SK-N-SH (cell line): ENCODE data around the gene TLR2. TPM values are rescaled to one million over a fixed set of nuclear protein-coding genes. Genes with fewer than 3 reads are reported as not detected.

ENCODE experiments used
- CTCF ChIA-PET: fragments of 300-600, 350-600 bp; formaldehyde crosslinking; extraction: SDS; loops from one replicate; lab custom pipeline; 2021; lab: Yijun Ruan, JAX
- POLR2A ChIA-PET: fragments of 350-600 bp; sonication (Branson Sonifier 250); formaldehyde crosslinking; extraction: SDS; loops from one replicate; lab custom pipeline; 2020; ENCODE audit warnings: antibody characterized with exemption, inconsistent platforms; lab: Yijun Ruan, JAX
- DNase-seq: peaks from one replicate; pipeline ENCODE4 v3.0.0; 2012
- H2AFZ ChIP-seq: fragments of 200-600 bp; sonication (generic); 2 replicates; pipeline ENCODE4 v1.8.1; 2016; ENCODE audit warnings: antibody characterized with exemption, mild to moderate bottlenecking, low read depth
- H3F3A ChIP-seq: fragments of 200-600 bp; sonication (generic); replicated peaks from 2 replicates; pipeline ENCODE3; 2016; ENCODE audit warnings: antibody characterized with exemption, mild to moderate bottlenecking; ENCODE audit not compliant: insufficient read depth
- H3K27ac ChIP-seq, 2 experiments: fragments of 200-500 bp in 1 of 2; fragments of 200-600 bp in 1 of 2; sonication (Bioruptor generic) in 1 of 2; sonication (generic), shearing (Covaris generic) in 1 of 2; 2 replicates each; pipeline versions ENCODE4 v1.5.1 to v1.6.1; 2014 to 2016; ENCODE audit warnings: low read depth in 2 of 2, inconsistent platforms in 1 of 2, low read length in 1 of 2, mild to moderate bottlenecking in 1 of 2, mixed read lengths in 1 of 2
- H3K27me3 ChIP-seq: fragments of 200-600 bp; sonication (generic), shearing (Covaris generic); 2 replicates; pipeline ENCODE4 v1.6.1; 2016; ENCODE audit warnings: mixed run types; ENCODE audit not compliant: insufficient read depth
- H3K36me3 ChIP-seq, 2 experiments: fragments of 200-500 bp in 1 of 2; fragments of 200-600 bp in 1 of 2; sonication (Bioruptor generic) in 1 of 2; sonication (generic) in 1 of 2; replicated peaks in 1 of 2; 2 replicates each; pipeline versions ENCODE3 to v1.5.1; 2014 to 2016; ENCODE audit warnings: low read length in 1 of 2, mild to moderate bottlenecking in 1 of 2; ENCODE audit not compliant: insufficient read depth in 2 of 2, control insufficient read depth in 1 of 2
- H3K4me1 ChIP-seq, 2 experiments: fragments of 200-500 bp in 1 of 2; fragments of 200-600 bp in 1 of 2; sonication (Bioruptor generic) in 1 of 2; sonication (generic), shearing (Covaris generic) in 1 of 2; 2 replicates each; pipeline versions ENCODE4 v1.5.1 to v1.6.1; 2014 to 2016; ENCODE audit warnings: low read depth in 1 of 2, low read length in 1 of 2, mixed run types in 1 of 2; ENCODE audit not compliant: insufficient read depth in 2 of 2, control insufficient read depth in 1 of 2
- H3K4me2 ChIP-seq: fragments of 200-600 bp; sonication (generic), shearing (Covaris generic); 2 replicates; pipeline ENCODE4 v1.6.1; 2017; ENCODE audit warnings: mixed run types
- H3K4me3 ChIP-seq, 2 experiments: fragments of 200-500 bp in 1 of 2; fragments of 200-600 bp in 1 of 2; sonication (Bioruptor generic) in 1 of 2; sonication (generic), shearing (Covaris generic) in 1 of 2; 2 replicates each; pipeline versions ENCODE4 v1.5.1 to v1.8.1; 2014 to 2016; ENCODE audit warnings: low read depth in 2 of 2, inconsistent platforms in 1 of 2, low read length in 1 of 2, mild to moderate bottlenecking in 1 of 2, mixed read lengths in 1 of 2, moderate library complexity in 1 of 2
- H3K79me2 ChIP-seq: fragments of 200-600 bp; sonication (generic); 2 replicates; pipeline ENCODE4 v1.8.1; 2017; ENCODE audit warnings: mild to moderate bottlenecking; ENCODE audit not compliant: insufficient read depth
- H3K9ac ChIP-seq: fragments of 200-600 bp; sonication (generic); 2 replicates; pipeline ENCODE4 v1.6.1; 2017; ENCODE audit warnings: mixed run types
- H3K9me2 ChIP-seq: fragments of 200-600 bp; sonication (generic); 2 replicates; pipeline ENCODE4 v1.6.1; 2017; ENCODE audit warnings: mixed run types
- H3K9me3 ChIP-seq: fragments of 200-600 bp; sonication (generic); 2 replicates; pipeline ENCODE4 v1.6.1; 2017; ENCODE audit warnings: mixed run types, mild to moderate bottlenecking, moderate library complexity
- H4K20me1 ChIP-seq: fragments of 200-600 bp; sonication (generic); 2 replicates; pipeline ENCODE4 v1.6.1; 2017; ENCODE audit warnings: mild to moderate bottlenecking, mixed run types; ENCODE audit not compliant: insufficient read depth
- ELF1 ChIP-seq: IDR thresholded peaks from 2 replicates; pipeline ENCODE4 v1.4.0; 2012
- EP300 ChIP-seq, 2 experiments: IDR thresholded peaks; 2 replicates each; pipeline versions ENCODE4 v1.4.0 to v1.6.1; 2012; ENCODE audit warnings: borderline replicate concordance in 1 of 2, low read depth in 1 of 2, low read length in 1 of 2
- EZH2phosphoT487 ChIP-seq: fragments of 200-600 bp; sonication (generic); IDR thresholded peaks from 2 replicates; pipeline ENCODE4 v1.6.1; 2017; ENCODE audit warnings: low read depth, mixed run types, mild to moderate bottlenecking, antibody characterized with exemption, moderate library complexity, borderline replicate concordance
- FOSL2 ChIP-seq: IDR thresholded peaks from 2 replicates; pipeline ENCODE4 v1.4.0; 2012; ENCODE audit warnings: low read depth, mild to moderate bottlenecking, moderate library complexity, borderline replicate concordance
- FOXM1 ChIP-seq: IDR thresholded peaks from 2 replicates; pipeline ENCODE4 v1.4.0; 2012; ENCODE audit warnings: low read depth, mild to moderate bottlenecking
- GABPA ChIP-seq: IDR thresholded peaks from 2 replicates; pipeline ENCODE4 v1.4.0; 2012; ENCODE audit warnings: low read depth, mild to moderate bottlenecking
- IRF3 ChIP-seq: fragments of 150-350 bp; IDR thresholded peaks from 2 replicates; pipeline ENCODE4 v1.6.1; 2016; ENCODE audit warnings: mild to moderate bottlenecking, low read depth, low read length
- MAX ChIP-seq: IDR thresholded peaks from 2 replicates; pipeline ENCODE4 v1.4.0; 2012; ENCODE audit warnings: low read depth
- MEF2A ChIP-seq: IDR thresholded peaks from 2 replicates; pipeline ENCODE4 v1.4.0; 2012; ENCODE audit warnings: low read depth, borderline replicate concordance
- MXI1 ChIP-seq: IDR thresholded peaks from 2 replicates; pipeline ENCODE4 v1.6.1; 2012; ENCODE audit warnings: mild to moderate bottlenecking, low read depth, low read length, improper control_type of control experiment
- NRF1 ChIP-seq: IDR thresholded peaks from 2 replicates; pipeline ENCODE4 v1.6.1; 2012; ENCODE audit warnings: low read depth, mild to moderate bottlenecking, low read length
- RCOR1 ChIP-seq: fragments of 150-350 bp; IDR thresholded peaks from 2 replicates; pipeline ENCODE4 v1.6.1; 2017; ENCODE audit warnings: antibody characterized with exemption, low read length
- RXRA ChIP-seq: IDR thresholded peaks from 2 replicates; pipeline ENCODE4 v1.4.0; 2012; ENCODE audit warnings: low read depth, mild to moderate bottlenecking, borderline replicate concordance
- SMC3 ChIP-seq: IDR thresholded peaks from 2 replicates; pipeline ENCODE4 v1.6.1; 2012; ENCODE audit warnings: low read depth, low read length, improper control_type of control experiment
- TCF12 ChIP-seq: IDR thresholded peaks from 2 replicates; pipeline ENCODE4 v1.4.0; 2012
- TEAD4 ChIP-seq: IDR thresholded peaks from 2 replicates; pipeline ENCODE4 v1.4.0; 2012; ENCODE audit warnings: mild to moderate bottlenecking, borderline replicate concordance; ENCODE audit not compliant: insufficient read depth
- YY1 ChIP-seq: IDR thresholded peaks from 2 replicates; pipeline ENCODE4 v1.4.0; 2012; ENCODE audit warnings: low read depth, mild to moderate bottlenecking
- ZBTB33 ChIP-seq: IDR thresholded peaks from 2 replicates; pipeline ENCODE4 v1.4.0; 2012; ENCODE audit warnings: low read depth, borderline replicate concordance
- WGBS: methylation state at CpG from one replicate; pipeline ENCODE4 v1.1.6; 2017; ENCODE audit warnings: low lambda C conversion rate; 5-methylcytosine and 5-hydroxymethylcytosine counted together
- polyA plus RNA-seq, 3 experiments: library from polyadenylated mRNA; depleted of rRNA; stranded (reverse); fragments of >200 nt; gene quantifications; 2 replicates each; pipeline ENCODE4 v1.2.3, GENCODE V29; 2012
- TF ChIP-seq, protein P1 (sequence below): IDR thresholded peaks from 2 replicates; pipeline ENCODE4 v1.4.0; 2012; ENCODE audit warnings: low read depth, borderline replicate concordance
- TF ChIP-seq, protein P2 (sequence below): fragments of 150-350 bp; IDR thresholded peaks from 2 replicates; pipeline ENCODE4 v1.6.1; 2017; ENCODE audit warnings: antibody characterized with exemption, low read length, low read depth, borderline replicate concordance

The TLR2 gene
- polyA plus RNA-seq, 1 of the 3 experiments (the other 2 are of a cell fraction), result 0.18 TPM

GRCh38 chr4:153710681-153711080 is 26.6 kb downstream of the TLR2 start:
- H3K27ac ChIP-seq, result no peak overlapping the region
- H3K9ac ChIP-seq, result no peak overlapping the region
- no peaks in the 10 kb centered on the region for H3K36me3 ChIP-seq
- peaks cover 7% of the 10 kb centered on the region for H3F3A ChIP-seq
- H3K27me3 ChIP-seq, result no peaks in the 10 kb centered on the region; the same call in 1 of the 2 replicates
- ChIA-PET CTCF (no interaction called here), POLR2A (no interaction called here)
- peaks cover 0 to 8% of the 10 kb centered on the region in 2 experiments; a peak in 1 of 4 replicates for H3K4me1 ChIP-seq
- no peak for DNase-seq
- no peaks in the 10 kb centered on the region for H3K79me2 ChIP-seq
- H3K4me3 ChIP-seq, result no peak overlapping the region
- H3K9me3 ChIP-seq, result no peaks in the 10 kb centered on the region
- H3K9me2 ChIP-seq, result no peaks in the 10 kb centered on the region
- TF ChIP-seq ZBTB33 (no peak), SMC3 (no peak), MAX (no peak), IRF3 (no peak), EP300 (IDR thresholded peaks at IDR 0.05; ENCODE audit: borderline replicate concordance in 1 of 2, low read depth in 1 of 2, low read length in 1 of 2) (no peak), RXRA (no peak), TCF12 (no peak), RCOR1 (no peak), GABPA (no peak), EZH2phosphoT487 (no peak), TEAD4 (no peak), MXI1 (no peak), NRF1 (no peak), FOXM1 (no peak), ELF1 (no peak), YY1 (no peak), MEF2A (no peak), FOSL2 (no peak)
- TF ChIP-seq, protein P1, sequence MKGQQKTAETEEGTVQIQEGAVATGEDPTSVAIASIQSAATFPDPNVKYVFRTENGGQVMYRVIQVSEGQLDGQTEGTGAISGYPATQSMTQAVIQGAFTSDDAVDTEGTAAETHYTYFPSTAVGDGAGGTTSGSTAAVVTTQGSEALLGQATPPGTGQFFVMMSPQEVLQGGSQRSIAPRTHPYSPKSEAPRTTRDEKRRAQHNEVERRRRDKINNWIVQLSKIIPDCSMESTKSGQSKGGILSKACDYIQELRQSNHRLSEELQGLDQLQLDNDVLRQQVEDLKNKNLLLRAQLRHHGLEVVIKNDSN, result no peak
- TF ChIP-seq, protein P2, sequence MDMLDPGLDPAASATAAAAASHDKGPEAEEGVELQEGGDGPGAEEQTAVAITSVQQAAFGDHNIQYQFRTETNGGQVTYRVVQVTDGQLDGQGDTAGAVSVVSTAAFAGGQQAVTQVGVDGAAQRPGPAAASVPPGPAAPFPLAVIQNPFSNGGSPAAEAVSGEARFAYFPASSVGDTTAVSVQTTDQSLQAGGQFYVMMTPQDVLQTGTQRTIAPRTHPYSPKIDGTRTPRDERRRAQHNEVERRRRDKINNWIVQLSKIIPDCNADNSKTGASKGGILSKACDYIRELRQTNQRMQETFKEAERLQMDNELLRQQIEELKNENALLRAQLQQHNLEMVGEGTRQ, result no peak
- H4K20me1 ChIP-seq, result no peaks in the 10 kb centered on the region
- no peak overlapping the region for H2AFZ ChIP-seq
- 78% methylated on average over 1 of the region's 1 CpG for WGBS
- no peak overlapping the region for H3K4me2 ChIP-seq
